H1 (cell line): ENCODE data around the gene NLRC5. TPM values are rescaled to one million over a fixed set of nuclear protein-coding genes. Genes with fewer than 3 reads are reported as not detected.

ENCODE experiments used
- CTCF ChIA-PET: fragments of 300-600 bp; sonication (Branson Sonifier 250); formaldehyde crosslinking; loops from one replicate; lab custom pipeline; 2021; ENCODE audit not compliant: partially characterized antibody; lab: Charles Lee
- POLR2A ChIA-PET: fragments of 300-600 bp; sonication (Branson Sonifier 250); formaldehyde crosslinking; loops from one replicate; lab custom pipeline; 2021; ENCODE audit warnings: inconsistent platforms; ENCODE audit not compliant: partially characterized antibody; lab: Charles Lee
- DNase-seq, 2 experiments: peaks; one replicate each; pipeline versions ENCODE4 v3.0.0 to v3.0.0-alpha.2; 2010 to 2022; ENCODE audit warnings: low spot score in 2 of 2, low read depth in 1 of 2, mixed read lengths in 1 of 2
- FAIRE-seq: peaks from 2 replicates; lab custom pipeline; 2011; peaks lifted over from hg19 to GRCh38; lab: Jason Lieb, UNC
- H2AFZ ChIP-seq: 2 replicates; pipeline ENCODE4 v1.8.1; 2012; ENCODE audit warnings: low read length, inconsistent platforms
- H2AK5ac ChIP-seq: 2 replicates; pipeline ENCODE4 v1.6.1; 2013; ENCODE audit warnings: low read depth, low read length
- H2BK120ac ChIP-seq: replicated peaks from 2 replicates; pipeline ENCODE3; 2013; ENCODE audit warnings: low read depth, low read length, inconsistent platforms
- H2BK12ac ChIP-seq: 2 replicates; pipeline ENCODE4 v1.6.1; 2013; ENCODE audit warnings: low read depth, low read length
- H2BK15ac ChIP-seq: 2 replicates; pipeline ENCODE4 v1.6.1; 2013; ENCODE audit warnings: low read length
- H2BK20ac ChIP-seq: 2 replicates; pipeline ENCODE4 v1.6.1; 2013; ENCODE audit warnings: low read length
- H2BK5ac ChIP-seq: 2 replicates; pipeline ENCODE4 v1.6.1; 2013; ENCODE audit warnings: low read depth, low read length
- H3K14ac ChIP-seq: 2 replicates; pipeline ENCODE4 v1.6.1; 2013; ENCODE audit warnings: inconsistent platforms; ENCODE audit not compliant: insufficient read length
- H3K18ac ChIP-seq: 2 replicates; pipeline ENCODE4 v1.6.1; 2013; ENCODE audit warnings: low read length; ENCODE audit errors: extremely low read depth
- H3K23ac ChIP-seq: 2 replicates; pipeline ENCODE4 v1.6.1; 2013; ENCODE audit warnings: inconsistent platforms; ENCODE audit not compliant: insufficient read length
- H3K23me2 ChIP-seq: 2 replicates; pipeline ENCODE4 v1.6.1; 2013; ENCODE audit warnings: low read depth, low read length
- H3K27ac ChIP-seq: 2 replicates; pipeline ENCODE4 v1.6.1; 2011; ENCODE audit warnings: low read depth, low read length, inconsistent platforms
- H3K27me3 ChIP-seq, 4 experiments: replicated peaks in 1 of 4; 1 replicate in 1 of 4; 2 replicates in 3 of 4; pipeline versions ENCODE4 v1.6.1 to v1.8.1; 2011 to 2013; ENCODE audit warnings: low read length in 3 of 4, mild to moderate bottlenecking in 3 of 4, inconsistent platforms in 2 of 4, mixed read lengths in 2 of 4, moderate library complexity in 1 of 4; ENCODE audit not compliant: control insufficient read depth in 3 of 4, insufficient read depth in 3 of 4; ENCODE audit errors: extremely low read depth in 1 of 4
- H3K36me3 ChIP-seq, 4 experiments: 2 replicates each; pipeline versions ENCODE4 v1.6.1 to v1.8.1; 2011 to 2013; ENCODE audit warnings: mild to moderate bottlenecking in 4 of 4, low read length in 3 of 4, moderate library complexity in 2 of 4, control low read depth in 1 of 4, inconsistent platforms in 1 of 4; ENCODE audit not compliant: insufficient read depth in 4 of 4, control insufficient read depth in 2 of 4
- H3K4ac ChIP-seq: replicated peaks from 2 replicates; pipeline ENCODE3; 2013; ENCODE audit warnings: low read length, low read depth, mixed read lengths, inconsistent platforms; ENCODE audit not compliant: insufficient read length
- H3K4me1 ChIP-seq, 4 experiments: replicated peaks in 1 of 4; 1 replicate in 1 of 4; 2 replicates in 3 of 4; pipeline versions ENCODE4 v1.6.1 to v1.8.1; 2011 to 2013; ENCODE audit warnings: low read length in 3 of 4, inconsistent platforms in 2 of 4, mixed read lengths in 1 of 4; ENCODE audit not compliant: insufficient read depth in 4 of 4, control insufficient read depth in 3 of 4
- H3K4me2 ChIP-seq, 2 experiments: 2 replicates each; pipeline versions ENCODE4 v1.6.1 to v1.8.1; 2011 to 2013; ENCODE audit warnings: low read depth in 2 of 2, low read length in 2 of 2, control low read depth in 1 of 2, inconsistent platforms in 1 of 2, mild to moderate bottlenecking in 1 of 2; ENCODE audit not compliant: insufficient read depth in 1 of 2
- H3K4me3 ChIP-seq, 4 experiments: fragments of 200-600, 300-600 bp in 1 of 4; sonication (generic), shearing (Covaris generic), sonication (Bioruptor Twin) in 1 of 4; 2 replicates each; pipeline versions ENCODE4 v1.5.1 to v1.8.1; 2011 to 2016; ENCODE audit warnings: low read length in 4 of 4, low read depth in 3 of 4, control low read depth in 2 of 4, inconsistent platforms in 2 of 4, mild to moderate bottlenecking in 2 of 4, mixed read lengths in 1 of 4, moderate library complexity in 1 of 4; ENCODE audit not compliant: insufficient read depth in 2 of 4; ENCODE audit errors: extremely low read depth in 1 of 4
- H3K56ac ChIP-seq: replicated peaks from 2 replicates; pipeline ENCODE3; 2013; ENCODE audit warnings: low read depth, mild to moderate bottlenecking, mixed read lengths, low read length, inconsistent platforms; ENCODE audit not compliant: insufficient read length
- H3K79me1 ChIP-seq: 2 replicates; pipeline ENCODE4 v1.6.1; 2013; ENCODE audit warnings: low read depth, low read length, control low read depth
- H3K79me2 ChIP-seq, 2 experiments: 2 replicates each; pipeline versions ENCODE4 v1.6.1 to v1.8.1; 2012 to 2013; ENCODE audit warnings: low read length in 2 of 2, mild to moderate bottlenecking in 2 of 2, inconsistent platforms in 1 of 2; ENCODE audit not compliant: insufficient read depth in 2 of 2, control insufficient read depth in 1 of 2
- H3K9ac ChIP-seq, 4 experiments: replicated peaks in 1 of 4; 1 replicate in 1 of 4; 2 replicates in 3 of 4; pipeline versions ENCODE4 v1.6.1 to v1.8.1; 2011 to 2013; ENCODE audit warnings: low read depth in 3 of 4, low read length in 3 of 4, control low read depth in 2 of 4, mild to moderate bottlenecking in 2 of 4, moderate library complexity in 2 of 4, inconsistent platforms in 1 of 4; ENCODE audit errors: extremely low read depth in 1 of 4
- H3K9me3 ChIP-seq, 2 experiments: 2 replicates each; pipeline versions ENCODE4 v1.6.1 to v1.8.1; 2012 to 2013; ENCODE audit warnings: mild to moderate bottlenecking in 2 of 2, moderate library complexity in 2 of 2, control low read depth in 1 of 2, inconsistent platforms in 1 of 2, low read depth in 1 of 2, low read length in 1 of 2, mixed read lengths in 1 of 2; ENCODE audit not compliant: insufficient read depth in 2 of 2
- H4K20me1 ChIP-seq, 2 experiments: replicated peaks in 1 of 2; 2 replicates each; pipeline versions ENCODE3 to v1.8.1; 2011 to 2013; ENCODE audit warnings: inconsistent platforms in 2 of 2, low read length in 2 of 2, mild to moderate bottlenecking in 1 of 2; ENCODE audit not compliant: insufficient read depth in 2 of 2, control insufficient read depth in 1 of 2
- H4K5ac ChIP-seq: 2 replicates; pipeline ENCODE4 v1.6.1; 2013; ENCODE audit warnings: low read length, low read depth, mixed read lengths, inconsistent platforms; ENCODE audit not compliant: insufficient read length
- H4K8ac ChIP-seq: 2 replicates; pipeline ENCODE4 v1.8.0; 2013; ENCODE audit warnings: mild to moderate bottlenecking, moderate library complexity, low read length, inconsistent platforms; ENCODE audit not compliant: insufficient read depth; ENCODE audit errors: extremely low read depth
- H4K91ac ChIP-seq: replicated peaks from 2 replicates; pipeline ENCODE3; 2013; ENCODE audit warnings: low read length, mixed read lengths, inconsistent platforms; ENCODE audit not compliant: insufficient read length
- CEBPB ChIP-seq: IDR thresholded peaks from 2 replicates; pipeline ENCODE4 v1.6.1; 2012; ENCODE audit warnings: low read depth, low read length
- CREB1 ChIP-seq: IDR thresholded peaks from 2 replicates; pipeline ENCODE4 v1.6.1; 2012; ENCODE audit warnings: inconsistent platforms
- GTF2F1 ChIP-seq: IDR thresholded peaks from 2 replicates; pipeline ENCODE4 v1.6.1; 2012; ENCODE audit warnings: low read depth, low read length, improper control_type of control experiment, borderline replicate concordance
- KDM5A ChIP-seq: fragments of 200-600 bp; IDR thresholded peaks from 2 replicates; pipeline ENCODE4 v1.7.1; 2012; ENCODE audit warnings: mild to moderate bottlenecking, low read length, inconsistent platforms, mixed read lengths
- NANOG ChIP-seq: IDR thresholded peaks from 2 replicates; pipeline ENCODE4 v1.6.1; 2011; ENCODE audit warnings: low read length, low read depth, mild to moderate bottlenecking, inconsistent platforms; ENCODE audit not compliant: insufficient read depth, poor library complexity, severe bottlenecking
- SAP30 ChIP-seq: fragments of 300-600 bp; sonication (generic); IDR thresholded peaks from 2 replicates; pipeline ENCODE4 v1.7.1; 2012; ENCODE audit warnings: low read length, moderate library complexity, mild to moderate bottlenecking, inconsistent platforms; ENCODE audit not compliant: insufficient read depth, insufficient replicate concordance
- SIRT6 ChIP-seq: IDR thresholded peaks from one replicate; pipeline ENCODE4 v1.7.1; 2012; ENCODE audit warnings: low read length, inconsistent platforms
- TAF1 ChIP-seq: IDR thresholded peaks from 2 replicates; pipeline ENCODE4 v1.6.1; 2011; ENCODE audit warnings: mild to moderate bottlenecking, low read depth, low read length
- TBP ChIP-seq: IDR thresholded peaks from 2 replicates; pipeline ENCODE4 v1.6.1; 2011; ENCODE audit warnings: low read depth, low read length, improper control_type of control experiment
- TCF12 ChIP-seq: IDR thresholded peaks from 2 replicates; pipeline ENCODE4 v1.6.1; 2011; ENCODE audit warnings: low read depth, mild to moderate bottlenecking, low read length
- WGBS, 2 experiments: shearing (Covaris generic) in 1 of 2; methylation state at CpG; one replicate each; pipeline versions ENCODE4 v1.1.6 to v1.1.7; 2013 to 2015; ENCODE audit warnings: low lambda C conversion rate in 2 of 2, mixed read lengths in 2 of 2, inconsistent platforms in 1 of 2, low coverage in 1 of 2, missing lambda C conversion rate in 1 of 2; ENCODE audit not compliant: insufficient replicate concordance in 2 of 2, insufficient coverage in 1 of 2, insufficient read length in 1 of 2; ENCODE audit errors: extremely low coverage in 1 of 2, missing lambda C conversion rate in 1 of 2; 5-methylcytosine and 5-hydroxymethylcytosine counted together
- polyA plus RNA-seq, 7 experiments: library from polyadenylated mRNA; depleted of rRNA in 3 of 7; stranded (reverse) in 5 of 7; unstranded in 2 of 7; fragments of >200 nt in 5 of 7; fragments of 200-250 nt in 2 of 7; gene quantifications; 1 replicate in 5 of 7; 2 replicates in 1 of 7; 4 replicates in 1 of 7; pipeline versions ENCODE4 v1.2.1 to v1.2.3, GENCODE V29; 2011 to 2013; ENCODE audit warnings: missing spikeins in 2 of 7, mixed read lengths in 2 of 7
- total RNA-seq: library from RNA; stranded (reverse); fragmentation: NEBNext Ultra II Directional; extraction: Animal tissue kit (Norgen Biotek cat#: 25700); gene quantifications from 2 replicates; pipeline ENCODE4 v1.2.1, GENCODE V29; 2021
- TF ChIP-seq, protein P1 (sequence below): IDR thresholded peaks from 2 replicates; pipeline ENCODE4 v1.6.1; 2012; ENCODE audit warnings: inconsistent platforms

The NLRC5 gene
- total and polyA plus RNA-seq, 2 of the 8 experiments (the other 6 are each of a cell fraction or from before 2014, with no cell fraction given): 2.2 to 3.2 TPM

DNA sequence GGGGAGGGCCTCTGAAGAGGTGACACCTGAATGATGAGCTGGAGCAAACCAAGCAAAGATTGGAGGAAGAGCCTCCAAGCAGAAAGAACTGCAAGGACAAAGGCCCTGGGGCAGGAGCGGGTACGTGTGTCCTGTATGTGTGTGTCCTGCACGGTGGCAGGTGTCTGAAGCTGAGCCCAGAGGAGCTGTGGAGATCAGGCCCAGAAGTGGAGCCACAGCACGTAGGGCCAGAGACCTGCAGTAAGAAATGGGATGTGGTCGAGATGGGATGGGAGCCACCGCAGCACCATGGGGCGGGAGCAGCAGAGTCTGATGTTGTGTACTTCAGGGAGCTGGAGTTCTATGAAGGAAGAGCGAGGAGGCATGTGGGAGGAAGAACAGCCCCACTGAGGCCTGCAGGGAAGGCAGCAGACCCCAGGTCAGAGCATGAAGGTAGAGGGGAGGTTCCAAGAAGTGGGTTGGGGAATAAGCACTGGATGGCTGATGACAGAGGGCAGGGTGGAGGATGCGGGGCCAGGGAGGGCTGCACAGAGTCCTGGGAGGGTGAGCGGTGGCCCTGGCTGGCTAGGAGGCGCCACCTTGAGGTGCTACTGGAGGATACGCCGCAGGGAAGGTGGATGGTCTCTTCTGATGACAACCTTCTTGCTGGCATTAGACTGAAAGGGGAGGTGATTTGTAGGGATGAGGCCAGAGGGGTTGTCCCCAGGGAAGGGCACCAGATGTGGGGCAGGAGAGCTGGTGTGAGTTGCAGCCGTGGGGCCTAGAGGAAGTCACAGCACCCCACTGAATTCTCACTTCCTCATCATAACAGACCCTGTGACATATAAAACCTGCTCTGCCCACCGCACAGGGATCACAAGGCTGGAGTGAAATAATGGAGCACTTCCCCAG is 38.2 kb upstream of the NLRC5 start:
- Histone ChIP-seq H3K4me3 (no peak overlapping the region), H4K20me1 (no peaks in the 10 kb centered on the region), H3K79me2 (no peaks in the 10 kb centered on the region), H4K91ac (no peak overlapping the region), H3K27ac (no peak overlapping the region), H3K23me2 (no peaks in the 10 kb centered on the region), H3K27me3 (no peaks in the 10 kb centered on the region), H3K18ac (no peak overlapping the region), H3K79me1 (no peaks in the 10 kb centered on the region), H2AFZ (no peak overlapping the region), H2BK120ac (no peak overlapping the region), H2BK5ac (peak overlapping the region; percentile 39; the same call in 1 of the 2 replicates), H3K23ac (no peak overlapping the region), H2BK12ac (no peak overlapping the region), H3K36me3 (no peaks in the 10 kb centered on the region), H3K4me1 (no peaks in the 10 kb centered on the region), H3K9ac (no peak overlapping the region), H2BK20ac (no peak overlapping the region), H3K4me2 (no peak overlapping the region), H4K5ac (no peak overlapping the region), H3K56ac (no peak overlapping the region), H3K9me3 (no peaks in the 10 kb centered on the region; a peak in 1 of 4 replicates), H2BK15ac (peak overlapping the region; percentile 18; the same call in 1 of the 2 replicates), H3K4ac (no peak overlapping the region), H4K8ac (no peak overlapping the region; the same call in 1 of the 2 replicates), H2AK5ac (no peak overlapping the region), H3K14ac (no peak overlapping the region)
- DNase-seq (peak in 1 of 2 experiments; percentile 74), FAIRE-seq (peak; percentile 7)
- ChIA-PET POLR2A (interaction anchor here (0.6 to 3.5 kb wide), 4 partner anchors 9 to 101 kb away, joined by 3 to 15 read pairs (median 10); partner anchors contain the start of gene HERPUD1), CTCF (interaction anchor here (0.5 to 5.4 kb wide), 20 partner anchors 9 to 1197 kb away, joined by 3 to 37 read pairs (median 4); partner anchors contain the start of genes CETP and SLC12A3)
- 75% methylated on average over 14 of the region's 15 CpGs; no CpG with 5 or more reads in 1 of the 2 experiments for WGBS, 2 experiments
- TF ChIP-seq TBP (no peak), TAF1 (no peak), KDM5A (no peak), TCF12 (no peak), SIRT6 (no peak), CEBPB (no peak), GTF2F1 (no peak), NANOG (no peak), CREB1 (0 out of 2 replicates have a peak, but pooled peaks have one; percentile 39), SAP30 (no peak)
- TF ChIP-seq, protein P1, sequence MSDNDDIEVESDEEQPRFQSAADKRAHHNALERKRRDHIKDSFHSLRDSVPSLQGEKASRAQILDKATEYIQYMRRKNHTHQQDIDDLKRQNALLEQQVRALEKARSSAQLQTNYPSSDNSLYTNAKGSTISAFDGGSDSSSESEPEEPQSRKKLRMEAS: no peak
